ENCODE measurements around the gene GPC6. TPM values are rescaled to one million over a fixed set of nuclear protein-coding genes. Genes with fewer than 3 reads are reported as not detected.

The GPC6 gene
- total RNA-seq, 1 donor from 2014 or later, result 42.9 TPM

DNA sequence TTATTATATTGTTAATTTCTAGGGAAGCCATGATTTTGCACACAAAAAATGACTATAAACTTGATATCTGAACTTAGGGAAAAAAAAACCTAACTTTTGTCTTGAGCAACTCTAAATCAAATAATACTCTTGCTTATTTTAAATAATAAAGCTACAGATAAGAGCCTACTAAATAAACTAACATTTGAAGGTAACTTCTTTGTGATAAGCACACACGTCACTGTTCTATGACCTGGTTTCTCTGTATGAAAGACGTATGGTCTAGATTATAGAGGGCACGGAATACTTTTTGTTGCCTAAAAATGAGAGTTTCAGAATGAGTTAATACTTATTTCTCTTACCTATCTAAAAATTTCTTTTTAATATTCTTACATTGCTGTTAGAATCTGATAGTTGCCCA, 649.6 kb downstream of the GPC6 start:
- no peaks in the 10 kb centered on the region for H3K4me1 ChIP-seq
- no peaks in the 10 kb centered on the region for H3K9me3 ChIP-seq (ENCODE audit: low read depth)
- no peak for DNase-seq (ENCODE audit: low spot score)
- no peak overlapping the region for H2AFZ ChIP-seq (replicated peaks)
- Mint-ChIP-seq H3K27ac (no peak overlapping the region), H3K4me1 (no peaks in the 10 kb centered on the region), H3K36me3 (peaks cover 4% of the 10 kb centered on the region), H3K9me3 (peaks cover 11% of the 10 kb centered on the region), H3K4me3 (no peak overlapping the region), H3K27me3 (ENCODE audit: insufficient read depth, low read depth) (no peaks in the 10 kb centered on the region)
- no peak overlapping the region for H3K4me2 ChIP-seq
- H3K79me2 ChIP-seq (ENCODE audit: low read depth), result no peaks in the 10 kb centered on the region
- no peak overlapping the region for H3K9ac ChIP-seq
- no peak overlapping the region for H3K27ac ChIP-seq
- H3K27me3 ChIP-seq, result no peaks in the 10 kb centered on the region
- no peaks in the 10 kb centered on the region for H3K36me3 ChIP-seq
- TF ChIP-seq EZH2 (IDR thresholded peaks at IDR 0.05), result no peak
- no peak for TF ChIP-seq EZH2phosphoT487 (IDR thresholded peaks at IDR 0.05)
- no peak for TF ChIP-seq CTCF (IDR thresholded peaks at IDR 0.05)
- H3K4me3 ChIP-seq, result no peak overlapping the region
- H4K20me1 ChIP-seq (ENCODE audit: low read depth), result no peaks in the 10 kb centered on the region
- no peaks in the 10 kb centered on the region for H3F3A ChIP-seq (ENCODE audit: low read depth)

GRCh38 chr13:93878675-93879074, 652.1 kb downstream of the GPC6 start:
- H3K9me3 ChIP-seq (ENCODE audit: low read depth), result no peaks in the 10 kb centered on the region
- H2AFZ ChIP-seq (replicated peaks), result no peak overlapping the region
- H3K36me3 ChIP-seq, result no peaks in the 10 kb centered on the region
- H3K4me1 ChIP-seq, result no peaks in the 10 kb centered on the region
- Mint-ChIP-seq H3K27me3 (ENCODE audit: insufficient read depth, low read depth) (no peaks in the 10 kb centered on the region), H3K9me3 (peaks cover 11% of the 10 kb centered on the region), H3K4me1 (no peaks in the 10 kb centered on the region), H3K27ac (no peak overlapping the region), H3K36me3 (peaks cover 4% of the 10 kb centered on the region), H3K4me3 (no peak overlapping the region)
- no peaks in the 10 kb centered on the region for H3K27me3 ChIP-seq
- no peak overlapping the region for H3K4me3 ChIP-seq
- no peak for TF ChIP-seq EZH2phosphoT487 (IDR thresholded peaks at IDR 0.05)
- TF ChIP-seq EZH2 (IDR thresholded peaks at IDR 0.05), result no peak
- no peak for TF ChIP-seq CTCF (IDR thresholded peaks at IDR 0.05)
- no peak for DNase-seq (ENCODE audit: low spot score)
- no peak overlapping the region for H3K27ac ChIP-seq
- no peak overlapping the region for H3K9ac ChIP-seq
- no peaks in the 10 kb centered on the region for H3K79me2 ChIP-seq (ENCODE audit: low read depth)
- H3K4me2 ChIP-seq, result no peak overlapping the region
- H4K20me1 ChIP-seq (ENCODE audit: low read depth), result no peaks in the 10 kb centered on the region
- H3F3A ChIP-seq (ENCODE audit: low read depth), result no peaks in the 10 kb centered on the region

DNA sequence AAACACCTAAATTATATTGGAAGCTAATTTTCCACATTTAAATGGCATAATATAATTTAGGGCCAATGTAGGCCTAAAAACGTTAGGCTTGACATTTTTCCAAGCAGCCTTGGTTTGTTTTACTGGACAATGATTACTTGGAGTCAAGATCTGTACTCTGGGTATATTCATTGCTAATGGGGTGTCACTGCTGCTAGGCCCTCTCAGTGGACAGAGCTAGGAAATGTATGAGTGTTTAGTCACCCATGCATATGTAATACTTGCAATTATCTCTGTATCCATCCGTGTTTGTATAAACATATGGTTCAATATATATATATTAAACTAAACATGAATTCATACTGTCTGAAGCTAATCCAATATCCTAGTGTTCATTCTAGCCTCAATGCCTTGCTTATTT, 654.8 kb downstream of the GPC6 start:
- no peak for DNase-seq (ENCODE audit: low spot score)
- Mint-ChIP-seq H3K4me1 (no peaks in the 10 kb centered on the region), H3K27me3 (ENCODE audit: insufficient read depth, low read depth) (no peaks in the 10 kb centered on the region), H3K9me3 (peaks cover 11% of the 10 kb centered on the region), H3K27ac (no peak overlapping the region), H3K36me3 (peaks cover 4% of the 10 kb centered on the region), H3K4me3 (no peak overlapping the region)
- no peak for TF ChIP-seq CTCF (IDR thresholded peaks at IDR 0.05)
- no peak for TF ChIP-seq EZH2phosphoT487 (IDR thresholded peaks at IDR 0.05)
- TF ChIP-seq EZH2 (IDR thresholded peaks at IDR 0.05), result no peak
- no peaks in the 10 kb centered on the region for H3K27me3 ChIP-seq
- H3K27ac ChIP-seq, result no peak overlapping the region
- H3F3A ChIP-seq (ENCODE audit: low read depth), result no peaks in the 10 kb centered on the region
- H3K79me2 ChIP-seq (ENCODE audit: low read depth), result no peaks in the 10 kb centered on the region
- no peaks in the 10 kb centered on the region for H3K4me1 ChIP-seq
- H3K9me3 ChIP-seq (ENCODE audit: low read depth), result no peaks in the 10 kb centered on the region
- H4K20me1 ChIP-seq (ENCODE audit: low read depth), result no peaks in the 10 kb centered on the region
- H3K36me3 ChIP-seq, result no peaks in the 10 kb centered on the region
- H3K4me2 ChIP-seq, result no peak overlapping the region
- no peak overlapping the region for H3K4me3 ChIP-seq
- no peak overlapping the region for H3K9ac ChIP-seq
- no peak overlapping the region for H2AFZ ChIP-seq (replicated peaks)

All from neural progenitor cell (in vitro differentiated cells).